ENCODE results near the gene PMS2. TPM values are rescaled to one million over a fixed set of nuclear protein-coding genes. Genes with fewer than 3 reads are reported as not detected.

The PMS2 gene
- 18.6 and 20.3 TPM in 2 replicates for total RNA-seq

GRCh38 chr7:6008668-6009611 lies at the start of gene PMS2, which contains the start of gene AIMP2:
Gene PMS2, minus strand, starts transcription at chr7:6009049. Its CDS starts 30 bp downstream, at chr7:6009019.
Gene AIMP2, plus strand, starts transcription at chr7:6009272. Its CDS starts 92 bp downstream, at chr7:6009364.

GRCh38 chr7:6030988-6031387 lies 22.1 kb upstream of the PMS2 start, which contains the start of gene ANKRD61:
Gene ANKRD61, plus strand, starts transcription at chr7:6031376. Its CDS starts 0 bp downstream, at chr7:6031376.

GRCh38 chr7:5970347-5970911 lies 38.4 kb downstream of the PMS2 start, which contains the start of gene RSPH10B:
Gene RSPH10B, minus strand, starts transcription at chr7:5970689. Its CDS starts 3,573 bp downstream, at chr7:5967116.

Other genes with a start within 250 kb of the PMS2 start
- gene RNF216, start 227.4 kb downstream of the PMS2 start, total RNA-seq: 33.5 and 37.2 TPM in 2 replicates
- not detected in 2 replicates for gene OCM, start 128.3 kb downstream of the PMS2 start, total RNA-seq
- 44.5 and 45.6 TPM in 2 replicates for gene CCZ1, start 110.3 kb downstream of the PMS2 start, total RNA-seq
- gene RSPH10B, start 38.4 kb downstream of the PMS2 start, total RNA-seq: under 0.01 and 0.56 TPM in 2 replicates
- gene AIMP2, start 223 bp upstream of the PMS2 start, total RNA-seq: 37.5 and 56.0 TPM in 2 replicates
- under 0.01 TPM in 2 replicates for gene ANKRD61, start 22.3 kb upstream of the PMS2 start, total RNA-seq
- gene EIF2AK1, start 50.1 kb upstream of the PMS2 start, total RNA-seq: 61.9 and 98.9 TPM in 2 replicates
- 2.3 and 3.3 TPM in 2 replicates for gene USP42, start 95.9 kb upstream of the PMS2 start, total RNA-seq